Measurements from ENCODE around the gene ZFP64. TPM values are rescaled to one million over a fixed set of nuclear protein-coding genes. Genes with fewer than 3 reads are reported as not detected.

ZFP64 gene
- total and polyA plus RNA-seq, 2 of the 4 experiments (the other 2 are of a cell fraction): 14.3 to 17.1 TPM

- Histone ChIP-seq H3K4me3 (ENCODE audit: insufficient read depth, low read depth, low read length) (no peak overlapping the region), H3K9me3 (ENCODE audit: control insufficient read depth, insufficient read depth, low read length) (no peaks in the 10 kb centered on the region), H4K91ac (ENCODE audit: insufficient read depth, low read depth, low read length) (no peak overlapping the region), H2BK5ac (ENCODE audit: low read depth, low read length, poor library complexity, severe bottlenecking) (no peak overlapping the region), H3K27ac (ENCODE audit: insufficient read depth, low read length) (no peak overlapping the region), H4K5ac (ENCODE audit: low read depth, low read length) (no peak overlapping the region), H3K36me3 (ENCODE audit: control insufficient read depth, insufficient read depth, low read length) (no peaks in the 10 kb centered on the region), H2AK5ac (ENCODE audit: low read depth, low read length) (no peak overlapping the region), H2AK9ac (replicated peaks; ENCODE audit: low read depth, low read length, poor library complexity) (no peak overlapping the region), H3K4me1 (ENCODE audit: control insufficient read depth, insufficient read depth, low read length) (no peaks in the 10 kb centered on the region; the same call in 1 of the 2 replicates), H2AFZ (replicated peaks; ENCODE audit: low read length, poor library complexity) (no peak overlapping the region), H3K9ac (ENCODE audit: low read depth, low read length) (no peak overlapping the region), H2BK20ac (ENCODE audit: low read depth, low read length) (no peak overlapping the region), H3K27me3 (ENCODE audit: control insufficient read depth, insufficient read depth, low read length) (no peaks in the 10 kb centered on the region), H2BK120ac (ENCODE audit: low read depth, low read length) (no peak overlapping the region), H4K20me1 (ENCODE audit: insufficient read depth, low read length) (no peaks in the 10 kb centered on the region), H2BK15ac (ENCODE audit: low read depth, low read length) (no peak overlapping the region), H3K4ac (ENCODE audit: low read depth, low read length) (no peak overlapping the region), H3K4me2 (ENCODE audit: low read depth, low read length) (no peak overlapping the region), H3K79me1 (ENCODE audit: low read depth in 1 of 2, low read length in 2 of 2) (no peaks in the 10 kb centered on the region), H3K9me1 (ENCODE audit: insufficient read depth, low read length) (no peaks in the 10 kb centered on the region), H4K8ac (ENCODE audit: low read depth in 2 of 2, low read length in 2 of 2) (no peak overlapping the region), H3K14ac (replicated peaks; ENCODE audit: low read depth, low read length) (no peak overlapping the region), H3K23ac (ENCODE audit: low read depth, low read length) (no peak overlapping the region), H3K18ac (ENCODE audit: low read depth, low read length) (no peak overlapping the region), H3K56ac (ENCODE audit: extremely low read depth, insufficient read depth, low read length) (no peak overlapping the region)
- no CpG with 5 or more reads among the region's 5 CpGs for WGBS, 2 experiments (ENCODE audit: extremely low coverage in 2 of 2, insufficient read length in 1 of 2)
- intact Hi-C loops (cut with micrococcal nuclease) (no loop called here), in situ Hi-C loops (cut with MboI; ENCODE audit: low sequenced_read_pairs) (no loop called here), dilution Hi-C loops (cut with HindIII; ENCODE audit: low sequenced_read_pairs, unreplicated experiment) (no loop called here)
- TF ChIP-seq RAD21 (IDR thresholded peaks at IDR 0.05; ENCODE audit: low read length): no peak
- no TSS peak for BruUV-seq (replicated peaks)
- DNase-seq (peak; percentile 4), ATAC-seq (ENCODE audit: low read depth) (no peak)
- ChIA-PET POLR2A (ENCODE audit: unreplicated experiment) (no interaction called here), CTCF (no interaction called here)
These were observed 61.2 kb downstream of the ZFP64 start for GRCh38 chr20:52130406-52130805.

Measured in IMR-90 (cell line).